HepG2 (cell line): ENCODE results near the gene FGF21. TPM values are rescaled to one million over a fixed set of nuclear protein-coding genes. Genes with fewer than 3 reads are reported as not detected.
A peak's percentile ranks its signal among the peaks of the same experiment; 100 is the strongest.

Source experiments
- ARNTL ChIP-seq: sonication (generic); formaldehyde crosslinking; IDR thresholded peaks from 2 replicates; pipeline ENCODE4 v1.4.0; 2020; ENCODE audit warnings: mild to moderate bottlenecking, missing genetic modification reagents
- FOXK1 ChIP-seq: sonication (generic); formaldehyde crosslinking; IDR thresholded peaks from 2 replicates; pipeline ENCODE4 v1.4.0; 2020; ENCODE audit warnings: low read depth, missing genetic modification reagents, borderline replicate concordance
- HDAC1 ChIP-seq: sonication (generic); formaldehyde crosslinking; IDR thresholded peaks from 2 replicates; pipeline ENCODE4 v1.5.1; 2020; ENCODE audit warnings: mild to moderate bottlenecking, missing genetic modification reagents
- HNRNPUL1 ChIP-seq: fragments of 200-400 bp; formaldehyde crosslinking; IDR thresholded peaks from 2 replicates; pipeline ENCODE4 v1.6.1; 2017; ENCODE audit warnings: low read depth, mild to moderate bottlenecking, low read length, moderate library complexity
- KLF15 ChIP-seq: sonication (generic); formaldehyde crosslinking; IDR thresholded peaks from 2 replicates; pipeline ENCODE4 v1.8.1; 2023; ENCODE audit warnings: borderline replicate concordance, mild to moderate bottlenecking, inconsistent platforms, missing genetic modification reagents, mixed read lengths
- MEIS2 ChIP-seq: sonication (generic); formaldehyde crosslinking; IDR thresholded peaks from 2 replicates; pipeline ENCODE4 v1.9.0; 2021; ENCODE audit warnings: mild to moderate bottlenecking, missing genetic modification reagents
- NFRKB ChIP-seq: fragments of 450-650 bp; IDR thresholded peaks from 2 replicates; pipeline ENCODE4 v1.6.1; 2017
- SIX4 ChIP-seq: sonication (generic); formaldehyde crosslinking; IDR thresholded peaks from 2 replicates; pipeline ENCODE4 v1.4.0; 2020; ENCODE audit warnings: missing genetic modification reagents
- SMAD3 ChIP-seq: sonication (generic); formaldehyde crosslinking; IDR thresholded peaks from 2 replicates; pipeline ENCODE4 v1.4.0; 2020; ENCODE audit warnings: missing genetic modification reagents
- SMYD3 ChIP-seq: sonication (generic); formaldehyde crosslinking; IDR thresholded peaks from 2 replicates; pipeline ENCODE4 v1.8.1; 2023; ENCODE audit warnings: mild to moderate bottlenecking, missing genetic modification reagents
- SRY ChIP-seq: sonication (generic); formaldehyde crosslinking; IDR thresholded peaks from 2 replicates; pipeline ENCODE4 v1.8.0; 2022; ENCODE audit warnings: mild to moderate bottlenecking, missing genetic modification reagents
- TBP ChIP-seq: sonication (generic); formaldehyde crosslinking; IDR thresholded peaks from 2 replicates; pipeline ENCODE4 v1.5.0; 2020; ENCODE audit warnings: missing genetic modification reagents
- ZFP90 ChIP-seq: sonication (generic); formaldehyde crosslinking; IDR thresholded peaks from 2 replicates; pipeline ENCODE4 v1.8.0; 2022; ENCODE audit warnings: missing genetic modification reagents, mild to moderate bottlenecking, inconsistent platforms, borderline replicate concordance
- ZNF12 ChIP-seq: sonication (generic); formaldehyde crosslinking; IDR thresholded peaks from 2 replicates; pipeline ENCODE4 v1.5.0; 2020; ENCODE audit warnings: missing genetic modification reagents
- ZNF484 ChIP-seq: sonication (generic); formaldehyde crosslinking; IDR thresholded peaks from 2 replicates; pipeline ENCODE4 v1.5.1; 2020; ENCODE audit warnings: mild to moderate bottlenecking, low read depth, missing genetic modification reagents, borderline replicate concordance
- ZNF547 ChIP-seq: sonication (generic); formaldehyde crosslinking; IDR thresholded peaks from 2 replicates; pipeline ENCODE4 v1.5.1; 2020; ENCODE audit warnings: mild to moderate bottlenecking, missing genetic modification reagents
- ZNF550 ChIP-seq: sonication (generic); formaldehyde crosslinking; IDR thresholded peaks from 2 replicates; pipeline ENCODE4 v1.4.0; 2020; ENCODE audit warnings: mild to moderate bottlenecking, missing genetic modification reagents, borderline replicate concordance
- ZNF556 ChIP-seq: sonication (generic); formaldehyde crosslinking; IDR thresholded peaks from 2 replicates; pipeline ENCODE4 v1.4.0; 2020; ENCODE audit warnings: mild to moderate bottlenecking, missing genetic modification reagents, borderline replicate concordance
- ZNF749 ChIP-seq: sonication (generic); formaldehyde crosslinking; IDR thresholded peaks from 2 replicates; pipeline ENCODE4 v1.8.0; 2022; ENCODE audit warnings: mild to moderate bottlenecking, missing genetic modification reagents, moderate library complexity, borderline replicate concordance
- ZNF879 ChIP-seq: sonication (generic); formaldehyde crosslinking; IDR thresholded peaks from 2 replicates; pipeline ENCODE4 v1.8.1; 2023; ENCODE audit warnings: missing genetic modification reagents
- polyA plus RNA-seq, 8 experiments: library from polyadenylated mRNA; depleted of rRNA in 3 of 8; stranded (reverse) in 7 of 8; unstranded in 1 of 8; fragments of >200 nt; fragmentation: Illumina TruSeq in 4 of 8; extraction: Trizol in 4 of 8; gene quantifications; 2 replicates each; pipeline versions ENCODE4 v1.2.1 to v1.2.3, GENCODE V29; 2011 to 2016; ENCODE audit warnings: low read depth in 4 of 8, missing spikeins in 1 of 8, mixed read lengths in 1 of 8; ENCODE audit not compliant: insufficient read depth in 1 of 8
- total RNA-seq, 5 experiments: library from RNA; depleted of rRNA; stranded (reverse); fragments of >200 nt; fragmentation: Illumina TruSeq; extraction: Trizol; gene quantifications; 2 replicates each; pipeline ENCODE4 v1.2.3, GENCODE V29; 2016; ENCODE audit warnings: low read depth in 1 of 5
- TF ChIP-seq, protein P1 (sequence below): sonication (generic); formaldehyde crosslinking; IDR thresholded peaks from 2 replicates; pipeline ENCODE4 v1.5.1; 2020; ENCODE audit warnings: mild to moderate bottlenecking, moderate library complexity, missing genetic modification reagents
- TF ChIP-seq, protein P2 (sequence below): sonication (generic); formaldehyde crosslinking; IDR thresholded peaks from 2 replicates; pipeline ENCODE4 v1.4.0; 2020; ENCODE audit warnings: missing genetic modification reagents
- TF ChIP-seq, protein P3 (sequence below): sonication (generic); formaldehyde crosslinking; IDR thresholded peaks from 2 replicates; pipeline ENCODE4 v1.8.0; 2022; ENCODE audit warnings: missing genetic modification reagents, mild to moderate bottlenecking, borderline replicate concordance
- TF ChIP-seq, protein P4 (sequence below): sonication (generic); formaldehyde crosslinking; IDR thresholded peaks from 2 replicates; pipeline ENCODE4 v1.4.0; 2020; ENCODE audit warnings: missing genetic modification reagents

FGF21 gene
- total and polyA plus RNA-seq, 2 of the 13 experiments (the other 11 are each of a cell fraction or from before 2014, with no cell fraction given) = 0.17 TPM; not detected in 1

DNA sequence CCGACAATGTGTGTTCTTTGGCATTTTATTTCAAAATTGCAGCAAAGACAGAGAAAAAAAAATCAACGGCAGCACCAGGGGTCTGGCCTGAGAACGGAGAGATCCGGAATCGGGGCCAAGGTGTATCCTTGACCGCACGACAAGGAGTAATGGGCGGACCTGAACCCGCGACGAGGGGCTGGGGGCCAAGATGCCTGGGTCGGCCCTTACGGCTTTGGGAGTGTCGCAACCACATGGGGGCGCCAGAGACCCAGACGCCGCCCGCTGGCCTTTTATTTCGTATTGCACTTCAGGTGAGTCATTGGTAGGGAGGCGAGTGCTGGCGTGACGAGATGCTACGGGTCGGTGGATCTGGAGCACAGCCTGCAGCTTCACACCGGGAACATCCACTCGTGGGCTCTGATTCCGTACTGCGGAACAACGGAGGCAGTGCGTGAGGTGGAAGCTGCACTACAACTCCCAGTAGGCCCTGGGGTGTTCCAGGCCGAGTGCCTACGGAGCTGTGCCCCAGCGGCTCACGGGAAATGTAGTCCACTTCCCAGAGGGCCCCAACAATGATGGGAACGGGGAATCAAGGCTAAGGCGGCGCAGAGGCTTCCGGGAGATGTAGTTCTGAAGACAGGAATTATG, 39.8 kb downstream of the FGF21 start (continued):
- TF ChIP-seq TBP (CRISPR knock-in tag) (0 out of 2 replicates have a peak, but pooled peaks have one; percentile 40), ZNF484 (no peak), ZNF556 (CRISPR knock-in tag) (0 out of 2 replicates have a peak, but pooled peaks have one; percentile 28), MEIS2 (CRISPR knock-in tag) (no peak), ZNF550 (CRISPR knock-in tag) (no peak), SMAD3 (CRISPR knock-in tag) (peak; percentile 70; the same call in 1 of the 2 replicates), HDAC1 (CRISPR knock-in tag) (no peak), FOXK1 (peak; percentile 38; the same call in 1 of the 2 replicates), HNRNPUL1 (no peak), KLF15 (CRISPR knock-in tag) (no peak), ZNF12 (CRISPR knock-in tag) (no peak), ARNTL (CRISPR knock-in tag) (no peak), SRY (no peak), NFRKB (no peak), ZNF547 (no peak), SMYD3 (no peak), ZFP90 (no peak), SIX4 (CRISPR knock-in tag) (0 out of 2 replicates have a peak, but pooled peaks have one; percentile 24), ZNF879 (CRISPR knock-in tag) (no peak), ZNF749 (no peak)
- TF ChIP-seq, protein P1, sequence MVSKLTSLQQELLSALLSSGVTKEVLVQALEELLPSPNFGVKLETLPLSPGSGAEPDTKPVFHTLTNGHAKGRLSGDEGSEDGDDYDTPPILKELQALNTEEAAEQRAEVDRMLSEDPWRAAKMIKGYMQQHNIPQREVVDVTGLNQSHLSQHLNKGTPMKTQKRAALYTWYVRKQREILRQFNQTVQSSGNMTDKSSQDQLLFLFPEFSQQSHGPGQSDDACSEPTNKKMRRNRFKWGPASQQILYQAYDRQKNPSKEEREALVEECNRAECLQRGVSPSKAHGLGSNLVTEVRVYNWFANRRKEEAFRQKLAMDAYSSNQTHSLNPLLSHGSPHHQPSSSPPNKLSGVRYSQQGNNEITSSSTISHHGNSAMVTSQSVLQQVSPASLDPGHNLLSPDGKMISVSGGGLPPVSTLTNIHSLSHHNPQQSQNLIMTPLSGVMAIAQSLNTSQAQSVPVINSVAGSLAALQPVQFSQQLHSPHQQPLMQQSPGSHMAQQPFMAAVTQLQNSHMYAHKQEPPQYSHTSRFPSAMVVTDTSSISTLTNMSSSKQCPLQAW (CRISPR knock-in tag) = peak; percentile 87
- TF ChIP-seq, protein P2, sequence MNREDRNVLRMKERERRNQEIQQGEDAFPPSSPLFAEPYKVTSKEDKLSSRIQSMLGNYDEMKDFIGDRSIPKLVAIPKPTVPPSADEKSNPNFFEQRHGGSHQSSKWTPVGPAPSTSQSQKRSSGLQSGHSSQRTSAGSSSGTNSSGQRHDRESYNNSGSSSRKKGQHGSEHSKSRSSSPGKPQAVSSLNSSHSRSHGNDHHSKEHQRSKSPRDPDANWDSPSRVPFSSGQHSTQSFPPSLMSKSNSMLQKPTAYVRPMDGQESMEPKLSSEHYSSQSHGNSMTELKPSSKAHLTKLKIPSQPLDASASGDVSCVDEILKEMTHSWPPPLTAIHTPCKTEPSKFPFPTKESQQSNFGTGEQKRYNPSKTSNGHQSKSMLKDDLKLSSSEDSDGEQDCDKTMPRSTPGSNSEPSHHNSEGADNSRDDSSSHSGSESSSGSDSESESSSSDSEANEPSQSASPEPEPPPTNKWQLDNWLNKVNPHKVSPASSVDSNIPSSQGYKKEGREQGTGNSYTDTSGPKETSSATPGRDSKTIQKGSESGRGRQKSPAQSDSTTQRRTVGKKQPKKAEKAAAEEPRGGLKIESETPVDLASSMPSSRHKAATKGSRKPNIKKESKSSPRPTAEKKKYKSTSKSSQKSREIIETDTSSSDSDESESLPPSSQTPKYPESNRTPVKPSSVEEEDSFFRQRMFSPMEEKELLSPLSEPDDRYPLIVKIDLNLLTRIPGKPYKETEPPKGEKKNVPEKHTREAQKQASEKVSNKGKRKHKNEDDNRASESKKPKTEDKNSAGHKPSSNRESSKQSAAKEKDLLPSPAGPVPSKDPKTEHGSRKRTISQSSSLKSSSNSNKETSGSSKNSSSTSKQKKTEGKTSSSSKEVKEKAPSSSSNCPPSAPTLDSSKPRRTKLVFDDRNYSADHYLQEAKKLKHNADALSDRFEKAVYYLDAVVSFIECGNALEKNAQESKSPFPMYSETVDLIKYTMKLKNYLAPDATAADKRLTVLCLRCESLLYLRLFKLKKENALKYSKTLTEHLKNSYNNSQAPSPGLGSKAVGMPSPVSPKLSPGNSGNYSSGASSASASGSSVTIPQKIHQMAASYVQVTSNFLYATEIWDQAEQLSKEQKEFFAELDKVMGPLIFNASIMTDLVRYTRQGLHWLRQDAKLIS = no peak
- TF ChIP-seq, protein P3, sequence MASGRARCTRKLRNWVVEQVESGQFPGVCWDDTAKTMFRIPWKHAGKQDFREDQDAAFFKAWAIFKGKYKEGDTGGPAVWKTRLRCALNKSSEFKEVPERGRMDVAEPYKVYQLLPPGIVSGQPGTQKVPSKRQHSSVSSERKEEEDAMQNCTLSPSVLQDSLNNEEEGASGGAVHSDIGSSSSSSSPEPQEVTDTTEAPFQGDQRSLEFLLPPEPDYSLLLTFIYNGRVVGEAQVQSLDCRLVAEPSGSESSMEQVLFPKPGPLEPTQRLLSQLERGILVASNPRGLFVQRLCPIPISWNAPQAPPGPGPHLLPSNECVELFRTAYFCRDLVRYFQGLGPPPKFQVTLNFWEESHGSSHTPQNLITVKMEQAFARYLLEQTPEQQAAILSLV (CRISPR knock-in tag) = 0 out of 2 replicates have a peak, but pooled peaks have one; percentile 29
- TF ChIP-seq, protein P4, sequence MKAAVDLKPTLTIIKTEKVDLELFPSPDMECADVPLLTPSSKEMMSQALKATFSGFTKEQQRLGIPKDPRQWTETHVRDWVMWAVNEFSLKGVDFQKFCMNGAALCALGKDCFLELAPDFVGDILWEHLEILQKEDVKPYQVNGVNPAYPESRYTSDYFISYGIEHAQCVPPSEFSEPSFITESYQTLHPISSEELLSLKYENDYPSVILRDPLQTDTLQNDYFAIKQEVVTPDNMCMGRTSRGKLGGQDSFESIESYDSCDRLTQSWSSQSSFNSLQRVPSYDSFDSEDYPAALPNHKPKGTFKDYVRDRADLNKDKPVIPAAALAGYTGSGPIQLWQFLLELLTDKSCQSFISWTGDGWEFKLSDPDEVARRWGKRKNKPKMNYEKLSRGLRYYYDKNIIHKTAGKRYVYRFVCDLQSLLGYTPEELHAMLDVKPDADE = no peak
